OCI-LY7 (cell line): ENCODE measurements around the gene JMJD4. TPM values are rescaled to one million over a fixed set of nuclear protein-coding genes. Genes with fewer than 3 reads are reported as not detected.

Experiments used
- BruUV-seq: library from RNA; stranded (reverse); fragments of 400-500 nt; replicated peaks from 2 replicates; lab custom pipeline; 2021; lab: Mats Ljungman, UMichigan
- CTCF ChIA-PET: fragments of 300-600 bp; sonication (Branson Sonifier 250); formaldehyde crosslinking; loops from one replicate; lab custom pipeline; 2022; ENCODE audit warnings: antibody characterized with exemption; ENCODE audit not compliant: unreplicated experiment; lab: Charles Lee
- POLR2A ChIA-PET: fragments of 300-600 bp; sonication (Branson Sonifier 250); formaldehyde crosslinking; loops from one replicate; lab custom pipeline; 2022; ENCODE audit warnings: antibody characterized with exemption; lab: Charles Lee
- DNase-seq: peaks from one replicate; pipeline ENCODE4 v3.0.0-alpha.2; 2015; ENCODE audit warnings: low spot score
- H2AFZ ChIP-seq: fragments of 200-600 bp; sonication (generic), shearing (Covaris generic); 2 replicates; pipeline ENCODE4 v1.6.1; 2014; ENCODE audit warnings: mild to moderate bottlenecking, antibody characterized with exemption, low read length, moderate library complexity
- H3K27ac ChIP-seq: fragments of 200-600 bp; sonication (generic); 2 replicates; pipeline ENCODE4 v1.5.1; 2014; ENCODE audit warnings: mixed run types, low read depth, mild to moderate bottlenecking, moderate library complexity, low read length, inconsistent platforms; ENCODE audit not compliant: poor library complexity, severe bottlenecking
- H3K36me3 ChIP-seq: fragments of 200-600 bp; sonication (generic); 2 replicates; pipeline ENCODE4 v1.6.1; 2014; ENCODE audit warnings: mild to moderate bottlenecking, antibody characterized with exemption, low read length, moderate library complexity, mixed read lengths; ENCODE audit not compliant: insufficient read depth
- H3K4me1 ChIP-seq: fragments of 200-600 bp; sonication (generic); 2 replicates; pipeline ENCODE4 v1.5.1; 2014; ENCODE audit warnings: mild to moderate bottlenecking, low read length; ENCODE audit not compliant: insufficient read depth, poor library complexity, severe bottlenecking
- H3K4me2 ChIP-seq: fragments of 200-600 bp; sonication (generic); 2 replicates; pipeline ENCODE4 v1.6.1; 2014; ENCODE audit warnings: mild to moderate bottlenecking, low read length
- H3K4me3 ChIP-seq: fragments of 200-600 bp; sonication (generic); 2 replicates; pipeline ENCODE4 v1.5.1; 2014; ENCODE audit warnings: mild to moderate bottlenecking, low read depth, low read length; ENCODE audit not compliant: poor library complexity, severe bottlenecking
- H3K79me2 ChIP-seq: fragments of 200-600 bp; sonication (generic); 2 replicates; pipeline ENCODE4 v1.6.1; 2016; ENCODE audit warnings: low read depth, mild to moderate bottlenecking, low read length, moderate library complexity, mixed read lengths; ENCODE audit not compliant: insufficient read depth
- H3K9me2 ChIP-seq: fragments of 200-600 bp; sonication (generic); 2 replicates; pipeline ENCODE4 v1.6.1; 2016; ENCODE audit warnings: mild to moderate bottlenecking, low read length, mixed read lengths; ENCODE audit not compliant: insufficient read depth
- H3K9me3 ChIP-seq: fragments of 200-600 bp; sonication (generic); 2 replicates; pipeline ENCODE4 v1.6.1; 2014; ENCODE audit warnings: mild to moderate bottlenecking, mixed run types, low read length, mixed read lengths
- H4K20me1 ChIP-seq: fragments of 200-600 bp; sonication (generic); 2 replicates; pipeline ENCODE4 v1.6.1; 2014; ENCODE audit warnings: mild to moderate bottlenecking, antibody characterized with exemption, low read length, moderate library complexity, mixed read lengths; ENCODE audit not compliant: insufficient read depth
- EZH2phosphoT487 ChIP-seq: fragments of 200-600 bp; sonication (generic); IDR thresholded peaks from 2 replicates; pipeline ENCODE4 v1.6.1; 2018; ENCODE audit warnings: low read depth, borderline replicate concordance, mild to moderate bottlenecking, mixed run types, antibody characterized with exemption, low read length, moderate library complexity, mixed read lengths
- intact Hi-C: fragments of 100-400 bp; cut with micrococcal nuclease; formaldehyde crosslinking; loops from one replicate; pipeline ENCODE4 v1.10.0; 2022; ENCODE audit not compliant: unreplicated experiment
- total RNA-seq, 2 experiments: library from RNA; depleted of rRNA in 1 of 2; stranded (reverse); fragments of >200 nt in 1 of 2; shearing (Covaris generic) in 1 of 2; gene quantifications; 2 replicates each; pipeline ENCODE4 v1.2.3, GENCODE V29; 2014 to 2022
- TF ChIP-seq, protein P1 (sequence below): fragments of 200-600 bp; sonication (generic); conservative IDR thresholded peaks from 2 replicates; pipeline ENCODE4 v1.5.1; 2014; ENCODE audit warnings: mild to moderate bottlenecking, antibody characterized with exemption, low read length, moderate library complexity, mixed read lengths

Gene JMJD4
- total RNA-seq, 2 experiments from 2014 or later, result 27.8 to 41.8 TPM

- Histone ChIP-seq H3K79me2 (peaks cover 32% of the 10 kb centered on the region), H3K4me3 (peak overlapping the region; percentile 86), H3K9me2 (no peaks in the 10 kb centered on the region), H3K27ac (peak overlapping the region; percentile 37), H3K9me3 (no peaks in the 10 kb centered on the region), H2AFZ (peak overlapping the region; percentile 63; the same call in 1 of the 2 replicates), H3K36me3 (peaks cover 24% of the 10 kb centered on the region), H3K4me1 (peaks cover 20% of the 10 kb centered on the region), H4K20me1 (peaks cover 5% of the 10 kb centered on the region; the same call in 1 of the 2 replicates), H3K4me2 (peak overlapping the region; percentile 72)
- ChIA-PET POLR2A (interaction anchor here (0.7 to 1.2 kb wide), 3 partner anchors 23 to 361 kb away, joined by 3 to 9 read pairs (median 3); no protein-coding TSS in a partner anchor), CTCF (no interaction called here)
- intact Hi-C loops, result no loop called here
- TF ChIP-seq EZH2phosphoT487, result no peak
- TF ChIP-seq, protein P1, sequence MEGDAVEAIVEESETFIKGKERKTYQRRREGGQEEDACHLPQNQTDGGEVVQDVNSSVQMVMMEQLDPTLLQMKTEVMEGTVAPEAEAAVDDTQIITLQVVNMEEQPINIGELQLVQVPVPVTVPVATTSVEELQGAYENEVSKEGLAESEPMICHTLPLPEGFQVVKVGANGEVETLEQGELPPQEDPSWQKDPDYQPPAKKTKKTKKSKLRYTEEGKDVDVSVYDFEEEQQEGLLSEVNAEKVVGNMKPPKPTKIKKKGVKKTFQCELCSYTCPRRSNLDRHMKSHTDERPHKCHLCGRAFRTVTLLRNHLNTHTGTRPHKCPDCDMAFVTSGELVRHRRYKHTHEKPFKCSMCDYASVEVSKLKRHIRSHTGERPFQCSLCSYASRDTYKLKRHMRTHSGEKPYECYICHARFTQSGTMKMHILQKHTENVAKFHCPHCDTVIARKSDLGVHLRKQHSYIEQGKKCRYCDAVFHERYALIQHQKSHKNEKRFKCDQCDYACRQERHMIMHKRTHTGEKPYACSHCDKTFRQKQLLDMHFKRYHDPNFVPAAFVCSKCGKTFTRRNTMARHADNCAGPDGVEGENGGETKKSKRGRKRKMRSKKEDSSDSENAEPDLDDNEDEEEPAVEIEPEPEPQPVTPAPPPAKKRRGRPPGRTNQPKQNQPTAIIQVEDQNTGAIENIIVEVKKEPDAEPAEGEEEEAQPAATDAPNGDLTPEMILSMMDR, result no peak
- DNase-seq, result peak; percentile 34
- BruUV-seq, result no TSS peak
Measured at GRCh38 chr1:227734546-227734855, 601 bp downstream of the JMJD4 start.

- POLR2A ChIA-PET, result interaction anchor here (0.7 to 1.2 kb wide), 2 partner anchors 24 to 361 kb away, joined by 3 to 9 read pairs; no protein-coding TSS in a partner anchor
- Histone ChIP-seq H3K4me1 (peaks cover 26% of the 10 kb centered on the region), H3K79me2 (peaks cover 32% of the 10 kb centered on the region), H4K20me1 (peaks cover 5% of the 10 kb centered on the region; the same call in 1 of the 2 replicates), H3K4me2 (peak overlapping the region; percentile 72), H3K27ac (peak overlapping the region; percentile 37), H3K36me3 (peaks cover 24% of the 10 kb centered on the region), H3K4me3 (peak overlapping the region; percentile 86), H3K9me2 (no peaks in the 10 kb centered on the region), H3K9me3 (no peaks in the 10 kb centered on the region), H2AFZ (no peak overlapping the region)
- BruUV-seq, result TSS peak; percentile 80
- TF ChIP-seq, protein P1, result no peak
- no peak for DNase-seq
- intact Hi-C loops, result no loop called here
- CTCF ChIA-PET, result no interaction called here
Measured at GRCh38 chr1:227733751-227734545, 1.2 kb downstream of the JMJD4 start.

DNA sequence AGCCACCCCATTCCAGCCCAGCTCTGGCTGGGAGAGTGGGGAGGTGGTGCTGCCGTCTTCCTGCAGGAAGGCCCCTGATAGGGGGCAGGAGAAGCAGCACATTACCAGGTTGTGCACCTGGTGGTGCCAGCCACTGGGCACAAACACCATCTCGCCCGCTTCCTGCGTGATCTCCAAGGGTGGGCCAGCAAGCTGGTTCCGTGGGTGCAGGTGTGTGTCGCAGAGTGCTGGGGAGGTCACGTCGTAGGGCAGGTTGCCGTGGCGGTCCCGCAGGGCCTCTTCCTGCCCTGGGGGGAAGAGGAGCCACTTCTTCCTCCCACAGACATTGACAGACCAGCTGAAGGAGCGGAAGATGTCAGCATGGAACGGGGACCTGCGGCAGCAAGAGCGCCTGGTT is 1.8 kb downstream of the JMJD4 start:
- intact Hi-C loops, result no loop called here
- H2AFZ ChIP-seq, result no peak overlapping the region
- ChIA-PET CTCF (no interaction called here), POLR2A (interaction anchor here (0.6 to 1.2 kb wide), 3 partner anchors 24 to 433 kb away, joined by 3 read pairs; no protein-coding TSS in a partner anchor)
- H3K36me3 ChIP-seq, result peaks cover 24% of the 10 kb centered on the region
- H3K9me3 ChIP-seq, result no peaks in the 10 kb centered on the region
- peaks cover 5% of the 10 kb centered on the region; the same call in 1 of the 2 replicates for H4K20me1 ChIP-seq
- BruUV-seq, result no TSS peak
- no peak for TF ChIP-seq EZH2phosphoT487
- TF ChIP-seq, protein P1, result no peak
- peaks cover 32% of the 10 kb centered on the region for H3K79me2 ChIP-seq
- no peak for DNase-seq
- peaks cover 31% of the 10 kb centered on the region for H3K4me1 ChIP-seq
- H3K4me2 ChIP-seq, result peak overlapping the region; percentile 72; the same call in 1 of the 2 replicates
- H3K27ac ChIP-seq, result no peak overlapping the region
- H3K9me2 ChIP-seq, result no peaks in the 10 kb centered on the region
- no peak overlapping the region for H3K4me3 ChIP-seq
